Esophagus muscularis mucosa (tissue), 4 donors: ENCODE measurements around the gene RDH14. TPM values are rescaled to one million over a fixed set of nuclear protein-coding genes. Genes with fewer than 3 reads are reported as not detected.
A peak's percentile ranks its signal among the peaks of the same experiment; 100 is the strongest.

Source experiments
- DNase-seq: peaks from one replicate; pipeline ENCODE4 v3.0.0-alpha.2; 2017; ENCODE audit errors: extremely low spot score
- H3K27ac ChIP-seq, 4 donors: fragments of 200-600 bp; sonication (generic); replicated peaks in 1 of 4; 1 replicate in 3 of 4; 2 replicates in 1 of 4; pipeline ENCODE4 v1.5.1; 2016 to 2019; ENCODE audit warnings: mild to moderate bottlenecking in 1 of 4
- H3K27me3 ChIP-seq, 4 donors: fragments of 200-600 bp; sonication (generic); one replicate each; pipeline versions ENCODE4 v1.5.1 to v1.6.0; 2016 to 2019
- H3K36me3 ChIP-seq, 4 donors: fragments of 200-600 bp; sonication (generic); one replicate each; pipeline ENCODE4 v1.5.1; 2016 to 2019
- H3K4me1 ChIP-seq, 4 donors: fragments of 200-600 bp; sonication (generic); one replicate each; pipeline ENCODE4 v1.5.1; 2016 to 2019
- H3K4me3 ChIP-seq, 4 donors: fragments of 200-600 bp; sonication (generic); 1 replicate in 2 of 4; 2 replicates in 2 of 4; pipeline ENCODE4 v1.5.1; 2016 to 2019; ENCODE audit warnings: mild to moderate bottlenecking in 4 of 4, moderate library complexity in 1 of 4
- H3K9me3 ChIP-seq, 4 donors: fragments of 200-600 bp; sonication (generic); 1 replicate in 3 of 4; 2 replicates in 1 of 4; pipeline ENCODE4 v1.5.1; 2016 to 2019
- CTCF ChIP-seq, 3 experiments: fragments of 200-600 bp in 2 of 3; fragments of 450-650 bp in 1 of 3; sonication (generic) in 2 of 3; IDR thresholded peaks; one replicate each; pipeline ENCODE4 v1.5.1; 2017 to 2019; ENCODE audit warnings: antibody characterized with exemption in 3 of 3, mild to moderate bottlenecking in 2 of 3, moderate library complexity in 1 of 3
- EP300 ChIP-seq: sonication (generic); formaldehyde crosslinking; IDR thresholded peaks from one replicate; pipeline ENCODE4 v1.6.1; 2017; ENCODE audit warnings: antibody characterized with exemption
- POLR2A ChIP-seq: fragments of 450-650 bp; IDR thresholded peaks from one replicate; pipeline ENCODE4 v1.6.1; 2017; ENCODE audit warnings: antibody characterized with exemption, moderate library complexity, mild to moderate bottlenecking, low read depth
- POLR2AphosphoS5 ChIP-seq, 2 donors: sonication (generic); formaldehyde crosslinking; IDR thresholded peaks; one replicate each; pipeline ENCODE4 v1.6.1; 2017; ENCODE audit warnings: antibody characterized with exemption in 2 of 2
- WGBS: methylation state at CpG from one replicate; pipeline ENCODE4 v1.1.5; 2018; 5-methylcytosine and 5-hydroxymethylcytosine counted together
- intact Hi-C: fragments of 100-400 bp; cut with DNase I; formaldehyde crosslinking; loops from one replicate; pipeline ENCODE4 v1.15.1; 2023
- total RNA-seq, 4 donors: library from RNA; depleted of rRNA; stranded (reverse); fragments of >200 nt; gene quantifications; one replicate each; pipeline versions ENCODE4 v1.1.0 to v1.2.1, GENCODE V29; 2016

RDH14 gene
- total RNA-seq, 4 donors from 2014 or later = 56.9 to 72.2 (median 65.1) TPM

GRCh38 chr2:18527326-18527725 is 33.1 kb downstream of the RDH14 start:
- 55% methylated on average over 2 of the region's 2 CpGs for WGBS
- Histone ChIP-seq H3K36me3 (no peaks in the 10 kb centered on the region), H3K4me3 (no peak overlapping the region), H3K9me3 (no peaks in the 10 kb centered on the region), H3K27me3 (no peaks in the 10 kb centered on the region), H3K27ac (peak overlapping the region in 2 of 4 donors; percentile 49 to 59), H3K4me1 (peaks cover 31 to 58% (median 43%) of the 10 kb centered on the region in 4 donors)
- no peak for DNase-seq
- intact Hi-C loops = loop anchor here (10.0 kb wide), 1 partner anchor 457 kb away; no protein-coding TSS in a partner anchor
- TF ChIP-seq POLR2A = no peak
- TF ChIP-seq EP300 = no peak
- TF ChIP-seq CTCF (IDR thresholded peaks at IDR 0.05) = no peak
- TF ChIP-seq POLR2AphosphoS5 (IDR thresholded peaks at IDR 0.05) = no peak

- Histone ChIP-seq H3K27me3 (no peaks in the 10 kb centered on the region), H3K36me3 (no peaks in the 10 kb centered on the region), H3K27ac (peak overlapping the region; percentile 40 to 71 (median 54)), H3K9me3 (no peaks in the 10 kb centered on the region), H3K4me3 (no peak overlapping the region), H3K4me1 (peaks cover 31 to 67% (median 52%) of the 10 kb centered on the region in 4 donors)
- no peak for TF ChIP-seq CTCF (IDR thresholded peaks at IDR 0.05)
- no peak for TF ChIP-seq POLR2A
- no peak for TF ChIP-seq POLR2AphosphoS5 (IDR thresholded peaks at IDR 0.05)
- TF ChIP-seq EP300 = no peak
- DNase-seq = no peak
- intact Hi-C loops = loop anchor here (10.0 kb wide), 1 partner anchor 458 kb away; no protein-coding TSS in a partner anchor
- 20% methylated on average over 7 of the region's 7 CpGs for WGBS
Measured at GRCh38 chr2:18526429-18526828, 34.0 kb downstream of the RDH14 start.

GRCh38 chr2:18525852-18526251 is 34.6 kb downstream of the RDH14 start:
- Histone ChIP-seq H3K27me3 (no peaks in the 10 kb centered on the region), H3K9me3 (no peaks in the 10 kb centered on the region), H3K27ac (peak overlapping the region; percentile 43 to 71 (median 54)), H3K4me3 (no peak overlapping the region), H3K36me3 (no peaks in the 10 kb centered on the region), H3K4me1 (peaks cover 33 to 73% (median 58%) of the 10 kb centered on the region in 4 donors)
- TF ChIP-seq CTCF (IDR thresholded peaks at IDR 0.05) (no peak), POLR2AphosphoS5 (IDR thresholded peaks at IDR 0.05) (no peak), EP300 (no peak), POLR2A (no peak)
- WGBS = 80% methylated on average over 3 of the region's 3 CpGs
- DNase-seq = no peak
- intact Hi-C loops = loop anchor here (10.0 kb wide), 1 partner anchor 459 kb away; no protein-coding TSS in a partner anchor

GRCh38 chr2:18525236-18525635 is 35.2 kb downstream of the RDH14 start:
- no peak for DNase-seq
- intact Hi-C loops = loop anchor here (10.0 kb wide), 1 partner anchor 460 kb away; no protein-coding TSS in a partner anchor

More at GRCh38 chr2:18525236-18525635, 35.2 kb downstream of the RDH14 start:
- no peak for TF ChIP-seq POLR2A
- no peak for TF ChIP-seq CTCF (IDR thresholded peaks at IDR 0.05)
- no peak for TF ChIP-seq POLR2AphosphoS5 (IDR thresholded peaks at IDR 0.05)
- no peak for TF ChIP-seq EP300
- WGBS = 62% methylated on average over 2 of the region's 2 CpGs
- Histone ChIP-seq H3K27me3 (no peaks in the 10 kb centered on the region), H3K4me1 (peaks cover 37 to 79% (median 64%) of the 10 kb centered on the region in 4 donors), H3K36me3 (no peaks in the 10 kb centered on the region), H3K9me3 (no peaks in the 10 kb centered on the region), H3K4me3 (no peak overlapping the region), H3K27ac (peak overlapping the region; percentile 43 to 71 (median 54))
